ENCODE results near the gene CHTOP. TPM values are rescaled to one million over a fixed set of nuclear protein-coding genes. Genes with fewer than 3 reads are reported as not detected.

CHTOP gene
- polyA plus RNA-seq, 1 donor: 149 TPM

DNA sequence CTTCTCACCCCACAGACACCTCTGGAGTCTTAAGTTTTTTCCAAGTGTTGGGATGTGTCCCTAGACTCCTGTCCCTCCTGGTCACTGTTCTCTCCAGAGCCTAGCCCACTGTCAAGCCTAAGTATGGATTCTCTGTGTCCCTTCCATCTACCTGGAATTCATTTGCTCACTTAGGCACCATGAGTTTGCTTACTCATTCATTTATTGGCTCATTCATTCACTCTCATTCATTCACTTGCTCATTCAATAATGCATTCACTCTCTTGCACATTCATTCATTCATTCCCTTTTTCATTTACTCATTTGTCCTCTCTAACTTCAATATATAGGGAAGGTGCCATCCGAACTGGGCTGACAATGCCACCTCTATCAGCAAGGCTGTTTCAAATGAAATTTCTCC lies 22.5 kb upstream of the CHTOP start:
- DNase-seq: no peak

DNA sequence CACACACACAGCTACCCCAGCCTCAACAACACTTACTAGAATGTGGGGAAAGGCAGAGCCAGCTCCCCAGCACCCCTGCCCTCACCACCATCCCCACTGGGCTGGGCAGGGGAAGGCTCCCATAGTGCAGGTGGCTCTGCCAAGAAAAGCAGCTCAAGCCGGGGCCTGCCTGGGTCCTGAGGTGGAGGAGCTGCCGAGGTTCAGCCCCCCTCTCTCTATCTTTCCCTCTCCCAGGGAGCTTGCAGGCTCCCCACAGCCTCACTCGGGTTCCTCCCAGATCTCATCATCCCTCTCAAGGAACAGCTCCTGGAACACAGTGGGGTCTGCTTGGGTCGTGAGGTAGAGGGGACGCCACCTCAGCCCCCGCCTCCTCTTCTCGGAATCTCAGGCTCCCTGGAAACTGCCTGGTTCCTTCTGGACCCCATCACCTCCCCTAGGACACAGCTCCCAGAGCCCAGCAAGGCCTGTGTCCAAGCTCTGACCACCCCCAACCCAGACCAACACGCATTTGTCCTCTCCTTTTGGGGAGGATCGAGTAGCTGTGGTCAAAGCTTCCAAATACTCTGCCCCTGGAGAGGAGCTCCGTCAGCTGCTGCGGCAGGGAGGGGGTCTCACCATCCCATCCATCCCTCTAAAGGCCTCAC lies 21.6 kb upstream of the CHTOP start:
- DNase-seq: no peak

DNA sequence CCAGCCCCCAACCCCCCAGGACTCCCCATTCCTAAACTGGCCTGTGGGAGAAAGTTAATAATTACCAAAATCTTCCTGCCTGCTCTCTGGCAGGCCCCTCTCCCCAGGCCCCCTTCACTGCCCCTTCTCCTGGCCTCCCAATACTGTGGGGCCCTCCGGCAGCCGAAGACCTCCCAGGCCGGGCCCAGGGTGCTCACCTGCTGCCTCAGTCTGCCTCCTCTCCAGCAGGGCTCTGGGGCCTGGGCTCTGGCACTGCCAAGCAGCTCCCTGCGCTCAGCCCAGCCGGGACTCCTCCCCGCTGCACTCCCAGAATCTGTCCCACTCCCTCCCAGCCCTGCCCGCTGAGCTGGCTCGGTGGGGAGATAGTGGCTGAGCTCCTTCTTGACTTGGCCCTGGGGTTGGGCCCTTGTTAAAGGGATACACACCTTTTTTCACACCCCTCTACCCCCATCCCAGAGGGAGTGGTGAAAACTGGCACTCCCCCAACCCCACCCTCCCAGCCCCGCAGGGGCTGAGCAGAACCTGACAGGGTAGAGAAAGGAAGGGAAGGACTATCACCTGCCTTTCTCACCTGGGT lies 21.0 kb upstream of the CHTOP start, which contains the start of gene S100A16:
S100A16 (minus strand) TSS at position 383 of the 577 bp plus-strand sequence. CDS start 4,986 bp downstream, outside the sequence.
- DNase-seq: no peak

DNA sequence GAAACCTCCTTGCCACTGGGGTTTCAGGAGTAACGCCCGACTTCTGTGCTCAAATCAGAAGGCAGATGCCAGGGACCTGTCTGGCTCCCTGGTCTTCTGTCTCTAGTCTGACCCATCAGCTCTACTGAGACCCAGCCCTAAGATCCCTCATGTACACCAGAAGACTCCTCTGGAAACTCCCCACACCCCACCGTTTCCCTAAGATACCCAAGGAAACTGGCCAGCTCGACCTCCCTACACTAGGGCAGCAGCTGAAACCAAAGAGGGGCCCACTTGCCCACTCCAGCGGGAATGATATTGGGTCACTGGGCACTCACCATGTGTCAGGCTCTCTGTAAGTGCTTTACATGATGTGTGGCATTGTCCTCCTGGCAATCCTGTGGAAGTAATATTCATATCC lies 20.5 kb upstream of the CHTOP start:
- no peak for DNase-seq

DNA sequence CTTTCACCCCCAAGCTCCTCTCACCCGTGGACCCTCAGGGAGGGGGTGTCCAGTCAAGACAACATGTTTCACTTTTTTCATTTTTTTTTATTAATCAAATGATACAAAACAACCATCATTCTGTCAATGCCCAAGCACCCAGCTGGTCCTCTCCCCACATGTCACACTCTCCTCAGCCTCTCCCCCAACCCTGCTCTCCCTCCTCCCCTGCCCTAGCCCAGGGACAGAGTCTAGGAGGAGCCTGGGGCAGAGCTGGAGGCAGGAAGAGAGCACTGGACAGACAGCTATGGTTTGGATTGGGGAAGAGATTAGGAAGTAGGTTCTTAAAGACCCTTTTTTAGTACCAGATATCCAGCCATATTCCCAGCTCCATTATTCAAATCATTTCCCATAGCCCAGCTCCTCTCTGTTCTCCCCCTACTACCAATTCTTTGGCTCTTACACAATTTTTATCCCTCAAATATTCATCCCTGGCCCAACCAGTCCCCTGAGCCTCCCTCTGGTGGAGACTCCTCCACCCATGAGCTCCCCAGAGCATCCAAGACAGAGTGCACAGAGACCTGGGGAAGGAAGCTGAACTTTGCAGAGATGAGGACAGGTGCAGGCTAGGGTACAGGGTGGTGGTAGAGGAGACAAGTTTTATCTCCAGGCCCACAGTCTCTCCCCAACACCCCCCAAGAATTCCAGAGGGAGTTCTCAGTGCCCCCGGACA lies 19.5 kb upstream of the CHTOP start:
- DNase-seq: no peak

DNA sequence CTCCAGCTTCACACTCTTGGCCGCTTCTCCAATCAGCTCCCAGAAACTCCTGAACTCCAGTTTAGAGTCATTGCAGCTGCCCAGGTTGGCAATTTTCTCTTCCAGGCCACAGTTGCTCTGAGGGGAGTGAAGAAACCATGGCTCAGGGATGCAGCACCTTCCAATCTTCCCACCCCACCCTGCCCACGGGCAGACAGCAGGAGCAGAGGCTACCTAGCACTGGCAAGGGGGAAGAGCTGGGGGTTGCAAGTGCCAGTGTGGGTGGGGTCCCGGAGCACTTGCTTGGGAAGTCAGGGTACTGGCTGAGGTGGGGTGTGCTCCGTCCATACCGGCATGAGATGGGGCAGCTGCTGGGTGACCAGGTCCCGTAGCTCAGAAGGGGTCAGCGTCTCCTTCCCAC lies 19.0 kb upstream of the CHTOP start:
- DNase-seq: no peak

DNA sequence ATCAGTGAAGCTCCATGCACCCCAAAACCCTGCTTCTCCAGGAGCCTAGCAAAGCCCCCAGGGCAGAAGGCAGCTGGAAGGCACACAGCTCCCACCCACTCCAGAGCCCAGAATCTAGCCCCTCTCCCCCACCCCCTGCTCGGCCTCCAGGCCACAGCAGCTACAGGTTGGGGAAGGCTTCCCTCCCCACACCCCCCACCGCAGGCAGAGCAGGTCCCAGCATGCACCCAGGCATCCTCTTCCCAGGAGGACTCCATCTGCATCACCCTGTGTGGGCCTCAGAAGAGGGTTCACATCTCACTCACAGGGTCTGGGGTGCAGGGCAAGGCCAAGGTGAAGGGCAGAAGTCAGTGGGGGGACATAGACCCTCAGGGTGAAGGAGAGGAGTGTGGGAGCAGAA lies 18.5 kb upstream of the CHTOP start:
- DNase-seq: no peak

DNA sequence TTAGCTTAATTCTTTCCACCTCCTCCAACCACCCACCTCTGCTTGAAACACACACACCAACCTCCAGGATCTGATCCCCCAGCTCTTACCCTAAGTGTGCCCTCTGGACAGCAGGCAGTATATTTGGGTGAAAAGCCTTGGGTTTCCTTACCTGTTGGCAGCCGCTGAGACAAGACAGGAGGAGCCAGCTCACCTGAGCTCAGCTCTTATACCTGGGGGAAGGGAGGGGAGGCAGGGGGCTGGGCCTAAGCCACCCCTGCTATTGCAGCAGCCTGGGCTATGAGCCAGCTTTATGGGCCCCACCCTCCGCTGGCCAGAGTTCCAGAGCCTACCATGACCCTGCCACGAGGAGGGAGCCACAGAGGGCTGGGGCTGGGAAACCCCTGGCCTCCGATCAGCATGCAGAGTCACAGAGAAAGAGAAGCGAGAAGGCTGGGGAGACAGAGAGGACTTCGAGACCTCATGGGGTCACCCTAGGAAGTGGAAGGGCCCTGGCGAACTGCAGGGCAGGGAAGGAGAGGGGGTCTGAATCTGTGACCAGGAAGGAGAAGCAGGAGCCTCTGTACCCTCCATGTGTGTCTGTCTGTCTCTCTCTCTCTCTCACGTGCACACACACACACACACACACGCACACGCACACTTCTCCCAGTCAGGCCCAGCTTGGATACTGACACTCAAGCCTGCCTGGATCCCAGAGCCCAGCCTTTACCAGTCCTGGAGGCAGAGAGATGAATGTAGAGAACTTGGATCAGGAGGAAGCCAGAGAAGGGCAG lies 17.5 kb upstream of the CHTOP start, which contains the start of gene S100A14:
S100A14 (minus strand) TSS at position 182 of the 773 bp plus-strand sequence. CDS start 467 bp downstream, outside the sequence.
- no peak for DNase-seq

DNA sequence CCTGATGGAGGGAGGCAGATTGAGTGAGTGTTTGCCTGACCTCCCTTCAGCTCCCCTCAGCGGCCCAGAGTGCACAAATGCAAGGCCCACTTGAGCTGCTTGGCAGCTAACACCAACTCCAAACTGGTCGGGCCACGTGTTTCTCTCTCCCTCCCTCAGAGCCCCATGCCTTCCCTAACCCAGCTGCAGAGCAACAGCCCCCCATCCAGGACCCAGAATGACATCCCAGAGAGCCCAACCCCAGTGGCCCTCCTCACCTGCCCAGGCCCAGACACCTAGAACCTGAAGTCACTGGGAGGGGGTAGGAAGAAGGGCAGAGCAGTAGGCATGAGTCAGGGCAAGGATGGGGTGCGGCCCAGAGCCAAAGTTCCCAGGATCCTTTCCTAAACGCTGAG lies 17.0 kb upstream of the CHTOP start:
- DNase-seq: no peak

DNA sequence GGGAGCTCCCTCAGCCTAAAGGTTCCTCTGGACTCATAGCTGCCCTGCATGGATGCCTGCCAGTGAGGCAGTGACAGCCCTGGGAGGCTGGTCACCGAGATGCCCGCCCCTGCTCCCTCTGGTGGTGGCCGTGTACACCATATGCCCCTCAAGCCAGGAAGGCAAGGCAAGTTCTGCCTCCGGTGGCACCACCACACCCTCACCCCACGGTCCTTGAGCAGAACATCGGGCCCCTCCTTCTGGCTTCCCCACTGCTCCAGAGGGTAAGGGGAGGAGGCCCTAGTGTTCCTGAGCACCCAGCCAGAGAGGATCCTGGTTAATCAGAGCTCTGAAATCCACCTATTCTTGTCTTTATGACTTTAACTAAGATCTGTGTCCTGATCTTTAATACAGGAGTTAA lies 16.2 kb upstream of the CHTOP start:
- DNase-seq: no peak

DNA sequence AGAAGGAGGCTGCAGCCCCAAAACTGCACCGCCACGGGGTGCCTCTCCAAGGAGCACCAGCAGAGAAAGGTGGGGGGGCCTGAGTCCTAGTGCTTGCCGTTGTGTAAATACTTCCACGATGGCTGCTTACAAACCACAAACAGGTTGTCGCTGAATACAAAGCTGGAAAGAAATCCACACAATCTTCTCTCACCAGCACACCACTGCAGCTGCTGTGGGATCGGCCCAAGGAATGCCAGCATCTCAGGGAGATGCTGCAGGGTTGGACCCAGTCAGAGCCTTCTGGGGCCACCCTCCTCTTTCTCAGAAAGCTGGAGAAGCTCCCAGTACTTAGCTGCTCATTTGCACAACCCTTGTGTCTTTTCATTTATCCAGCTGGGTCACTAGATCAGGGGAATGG lies 14.7 kb upstream of the CHTOP start:
- no peak for DNase-seq

DNA sequence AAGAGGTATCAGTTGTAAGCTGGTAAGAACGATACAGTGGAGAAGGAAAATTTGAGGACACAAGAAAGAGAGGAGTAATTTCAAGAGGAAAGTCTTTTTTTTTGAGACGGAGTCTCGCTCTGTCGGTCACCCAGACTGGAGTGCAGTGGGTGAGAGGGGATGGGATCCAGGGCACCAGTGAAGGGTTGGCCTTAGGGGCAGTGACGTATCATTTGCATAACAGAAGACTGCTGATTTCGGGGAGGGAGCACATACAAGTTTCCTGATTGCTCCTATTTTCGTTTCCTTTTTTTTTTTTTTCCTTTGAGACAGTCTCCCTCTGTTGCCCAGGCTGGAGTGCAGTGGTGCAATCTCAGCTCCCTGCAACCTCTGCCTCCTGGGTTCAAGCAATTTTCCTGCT lies 10.8 kb upstream of the CHTOP start:
- DNase-seq: no peak

DNA sequence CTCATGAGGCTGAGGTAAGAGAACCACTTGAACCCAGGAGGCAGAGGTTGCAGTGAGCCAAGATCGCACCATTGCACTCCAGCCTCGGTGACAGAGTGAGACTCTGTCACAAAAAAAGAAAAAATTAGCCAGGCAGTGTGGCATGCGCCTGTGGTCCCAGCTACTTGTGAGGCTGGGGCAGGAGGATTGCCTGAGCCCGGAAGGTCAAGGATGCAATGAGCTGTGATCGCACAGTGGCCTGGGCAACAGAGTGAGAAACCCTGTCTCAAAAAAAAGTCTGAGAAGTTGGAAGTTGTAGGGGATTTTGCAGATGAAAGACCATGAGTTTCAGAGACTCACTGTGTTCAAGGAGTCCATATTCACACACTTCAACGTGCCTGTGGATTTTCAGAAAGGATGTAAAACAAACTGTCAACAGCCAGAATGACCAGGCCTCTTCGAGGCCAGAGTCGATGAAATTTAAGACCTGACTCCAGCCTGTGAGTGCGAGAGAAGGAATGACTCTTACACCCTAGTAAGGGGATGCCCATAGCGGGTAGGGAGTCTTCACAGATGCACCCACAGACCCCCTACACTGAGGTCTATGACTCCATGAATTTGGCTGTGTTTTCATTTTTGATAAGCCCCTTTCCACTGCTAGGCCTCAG lies 8.8 kb upstream of the CHTOP start:
- no peak for DNase-seq

DNA sequence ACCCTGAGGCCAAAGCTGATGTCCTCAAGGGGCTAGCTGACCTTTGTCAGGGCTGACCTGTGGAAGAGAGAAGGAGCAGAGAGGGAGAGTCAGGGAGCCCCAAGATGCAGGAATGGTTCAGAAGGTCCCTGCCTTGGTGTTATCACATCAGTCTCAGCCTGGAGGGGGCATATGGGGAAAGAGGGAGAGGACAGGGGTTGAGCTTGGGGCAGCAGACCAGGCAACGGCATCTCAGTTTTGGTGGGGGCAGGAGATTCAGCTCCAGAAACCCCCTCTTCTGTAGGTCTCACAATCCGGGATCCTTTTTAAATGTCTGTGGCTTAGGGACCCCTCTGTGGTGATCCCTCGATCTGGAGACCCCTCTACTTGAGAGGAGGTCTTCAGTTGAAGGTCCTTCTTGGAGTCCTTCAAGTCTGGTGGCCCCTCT lies 7.4 kb upstream of the CHTOP start:
- no peak for DNase-seq

DNA sequence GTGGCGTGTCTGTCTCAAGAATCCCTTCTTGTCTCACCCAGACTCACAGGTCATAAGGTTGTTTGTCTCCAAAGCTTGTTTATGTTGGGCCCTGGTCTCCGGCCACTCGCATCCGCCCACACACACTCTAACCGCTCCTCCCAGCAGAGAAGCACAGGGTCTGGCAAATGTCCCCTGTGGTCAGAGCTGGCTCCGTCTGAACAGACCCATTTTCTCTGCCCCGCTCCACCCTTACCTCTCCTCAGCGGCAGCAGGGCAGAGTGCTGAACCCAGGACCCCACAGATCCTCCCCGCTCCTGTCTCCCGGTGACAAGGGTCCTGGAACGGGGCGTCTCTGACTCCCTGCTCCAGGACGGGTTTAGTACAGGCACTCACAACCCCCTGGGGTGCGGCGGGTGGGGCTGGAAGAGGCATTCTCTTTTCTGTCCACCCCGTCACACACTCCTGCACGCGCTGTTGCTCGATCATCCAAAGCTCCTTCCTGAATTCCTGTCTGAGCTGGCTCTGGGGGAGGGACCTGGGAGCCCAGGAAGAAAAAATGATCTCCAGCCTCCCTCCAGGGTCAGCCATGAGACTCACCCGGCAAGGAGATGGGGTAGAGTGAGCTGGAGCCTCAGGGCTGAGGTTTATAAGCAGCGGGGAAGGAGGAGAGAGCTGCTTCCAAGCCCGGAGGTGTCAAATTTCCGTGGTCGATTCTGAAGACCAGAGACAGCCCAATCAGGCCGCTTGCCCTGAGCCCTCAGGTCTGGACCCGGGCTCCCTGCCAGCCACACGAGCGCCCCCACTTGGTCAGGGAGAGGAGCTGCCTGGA lies 6.8 kb upstream of the CHTOP start, which contains the start of gene S100A13:
S100A13 (minus strand) TSS at position 602 of the 811 bp plus-strand sequence. CDS start 1,033 bp downstream, outside the sequence.
- peak; percentile 87 for DNase-seq

DNA sequence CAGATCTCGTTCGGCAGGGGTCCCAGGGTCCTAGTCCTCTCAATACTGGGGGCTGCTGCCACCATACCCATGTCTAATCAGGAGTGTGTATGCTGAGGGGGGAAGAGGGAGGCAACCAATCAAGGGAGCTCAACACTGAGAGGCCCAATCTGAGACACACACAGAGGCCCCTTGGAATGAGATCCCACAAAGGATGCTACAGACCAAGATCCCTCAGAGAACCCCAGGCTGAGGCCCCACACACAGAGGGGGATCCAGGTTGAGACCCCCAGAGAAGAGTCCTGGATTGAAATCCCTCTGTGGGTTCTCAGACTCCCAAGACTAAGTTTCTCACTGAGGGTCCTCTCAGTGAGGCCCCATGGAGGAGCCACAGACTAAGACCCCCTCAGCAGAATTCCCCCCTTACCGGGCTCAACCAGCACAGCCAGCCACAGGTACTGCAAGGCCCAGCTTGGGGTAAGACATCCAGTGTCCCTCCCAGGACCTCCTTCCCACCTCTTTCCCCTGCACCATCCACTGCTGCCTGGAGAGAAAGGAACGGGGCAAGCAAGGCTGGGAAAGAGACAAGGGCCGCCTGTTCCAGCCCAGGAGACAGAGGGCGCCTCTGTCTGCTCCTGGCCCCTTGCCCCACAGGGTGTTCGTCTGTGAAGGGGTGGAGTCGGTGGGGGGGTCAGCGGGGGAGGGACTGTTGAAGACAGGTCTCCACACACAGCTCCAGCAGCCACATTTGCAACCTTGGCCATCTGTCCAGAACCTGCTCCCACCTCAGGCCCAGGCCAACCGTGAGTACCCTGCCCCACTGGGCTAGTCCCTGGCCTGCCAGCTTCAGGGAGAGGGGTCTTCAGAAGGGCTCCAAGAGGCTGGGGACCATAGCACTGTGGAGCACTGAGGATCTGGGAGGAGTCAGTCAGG lies 5.9 kb upstream of the CHTOP start, which contains the start of gene S100A1:
S100A1 (plus strand) TSS at position 720 of the 912 bp plus-strand sequence. CDS start 2,088 bp downstream, outside the sequence.
- DNase-seq: no peak

DNA sequence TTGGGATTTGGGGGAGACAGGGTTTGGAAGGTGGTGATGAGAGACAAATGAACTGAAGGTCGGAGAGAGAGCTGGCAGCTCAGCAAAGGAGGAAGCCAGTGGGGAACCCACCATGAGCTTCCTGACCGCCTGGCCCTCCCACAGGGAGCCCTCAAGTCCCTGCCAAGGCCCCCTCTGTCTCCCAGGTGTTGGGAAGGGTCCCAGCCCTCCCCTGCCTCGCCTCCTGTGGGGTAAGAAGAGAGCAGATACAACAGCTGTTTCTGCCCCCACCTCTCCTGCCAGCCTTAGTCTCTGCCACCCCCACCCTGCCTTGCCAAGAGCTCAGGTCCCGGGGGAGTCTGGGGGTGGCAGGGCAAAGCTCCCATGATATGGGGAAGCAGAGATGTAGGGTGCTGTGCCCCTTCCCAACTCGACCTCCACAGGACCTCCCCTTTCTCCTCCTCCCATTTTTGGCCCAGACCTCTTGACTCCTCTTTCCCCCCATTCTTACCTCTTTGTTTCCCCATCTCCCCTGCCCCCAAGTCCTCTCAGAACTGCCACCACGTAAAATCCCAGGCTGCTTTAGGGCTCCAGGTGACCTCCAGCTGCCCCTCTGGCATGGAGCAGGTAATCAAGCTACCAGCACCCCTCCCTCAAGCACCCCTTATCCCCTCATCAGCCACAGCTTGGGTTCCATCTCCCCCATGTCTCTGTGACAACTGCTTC lies 5.1 kb upstream of the CHTOP start:
- no peak for DNase-seq

DNA sequence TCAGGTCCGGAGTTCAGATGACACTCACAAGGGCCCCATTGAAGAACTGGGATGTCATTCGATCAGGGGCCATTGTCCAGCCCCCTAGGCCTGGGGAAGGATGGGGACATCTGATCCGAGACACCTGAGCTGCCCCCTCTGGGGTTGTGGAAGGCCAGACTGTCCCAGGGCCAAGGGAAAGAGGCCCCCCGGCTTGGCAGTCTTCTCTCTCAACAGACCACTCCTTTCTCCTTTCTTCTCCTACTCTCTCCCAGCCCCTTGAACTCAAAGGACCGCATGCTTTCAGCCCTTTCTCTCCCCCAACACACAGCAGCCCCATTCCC lies 4.6 kb upstream of the CHTOP start:
- DNase-seq: no peak

DNA sequence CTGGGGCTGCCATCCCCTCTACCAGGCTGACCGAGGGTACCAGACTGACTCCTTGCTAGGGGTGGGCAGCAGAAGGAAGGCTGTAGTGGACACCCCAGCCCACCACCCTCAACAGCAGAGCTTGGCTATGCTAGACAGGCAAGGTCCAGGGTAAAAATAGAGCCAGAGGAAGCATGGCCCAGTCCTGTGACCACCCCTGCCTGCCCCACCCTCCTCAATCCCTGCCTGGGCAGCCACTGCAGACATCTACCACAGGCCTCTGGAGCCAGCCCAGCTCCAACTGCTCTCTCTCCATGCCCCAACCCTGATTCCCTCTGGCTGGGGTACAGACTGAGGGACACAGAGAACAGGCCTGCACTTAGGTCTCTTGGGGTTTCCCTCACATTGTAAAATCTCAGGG lies 3.9 kb upstream of the CHTOP start:
- no peak for DNase-seq
